IPS-18c (cell line): ENCODE results near the gene EYA2.

ENCODE experiments used
- H3K4me3 ChIP-seq: 2 replicates; pipeline ENCODE4 v1.7.0; 2013; ENCODE audit warnings: low read depth, mild to moderate bottlenecking, low read length, moderate library complexity; ENCODE audit not compliant: insufficient read depth
- H3K9me3 ChIP-seq: one replicate; pipeline ENCODE4 v1.6.1; 2013; ENCODE audit warnings: mild to moderate bottlenecking, low read length, moderate library complexity; ENCODE audit not compliant: control insufficient read depth, insufficient read depth

EYA2 gene

DNA sequence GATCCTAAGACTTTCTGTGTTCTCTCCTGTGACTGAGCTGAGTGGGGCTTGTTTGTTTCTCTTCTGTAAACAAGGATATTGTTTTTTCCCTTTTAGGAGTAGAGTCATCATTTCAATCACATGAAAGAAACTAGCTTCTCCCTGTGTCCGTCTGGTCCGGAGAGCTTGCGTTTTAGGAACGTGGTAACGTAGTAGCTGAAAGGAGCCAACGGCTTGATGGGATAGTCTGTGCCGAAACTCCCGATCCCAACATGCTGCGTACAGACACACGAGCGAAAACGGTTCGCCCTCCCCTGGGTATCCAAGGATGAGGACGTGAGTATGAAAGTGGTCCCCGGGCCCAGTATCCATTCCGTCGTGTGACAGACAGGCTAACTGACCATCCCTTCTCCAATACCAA is 315.3 kb downstream of the EYA2 start:
- Histone ChIP-seq H3K9me3 (no peaks in the 10 kb centered on the region), H3K4me3 (no peak overlapping the region)

DNA sequence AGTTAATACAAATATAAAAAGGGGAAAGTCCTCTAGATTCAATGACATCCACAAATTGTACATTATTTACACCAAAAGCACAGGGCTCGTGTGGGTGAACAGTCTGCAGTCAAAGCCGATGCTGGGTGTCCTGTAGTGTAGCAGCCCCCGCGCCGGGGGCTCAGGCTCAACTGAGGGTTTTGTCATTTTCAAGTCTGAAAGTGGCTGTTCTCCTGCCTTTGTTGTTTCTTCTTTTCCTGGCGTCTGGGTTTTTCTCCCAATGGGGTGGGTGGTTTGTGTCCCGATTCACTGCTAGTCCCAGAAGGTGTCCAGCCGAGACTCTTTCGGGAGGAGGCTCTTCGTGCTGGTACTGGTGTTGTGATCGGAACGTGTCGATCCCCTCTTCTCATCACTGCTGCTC is 315.8 kb downstream of the EYA2 start:
- no peaks in the 10 kb centered on the region for H3K9me3 ChIP-seq
- no peak overlapping the region for H3K4me3 ChIP-seq

DNA sequence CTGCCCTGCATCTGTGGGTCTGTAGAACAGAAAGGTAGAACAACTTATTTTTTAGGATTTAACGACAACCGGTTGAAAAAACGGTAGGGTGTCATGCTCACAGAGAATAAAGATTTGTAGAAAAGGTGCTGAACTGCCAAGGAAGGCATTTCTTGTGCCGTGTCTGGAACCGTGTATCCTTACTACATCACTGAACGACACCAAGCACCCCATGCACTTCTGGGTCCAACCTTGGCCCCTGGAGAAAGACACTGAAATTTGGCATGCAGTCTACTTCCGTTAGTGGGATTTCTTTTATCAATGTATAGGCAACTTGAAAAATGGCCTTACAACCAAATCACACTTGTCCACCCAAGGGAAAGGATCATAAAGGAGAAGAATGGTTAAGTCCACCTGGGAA is 316.4 kb downstream of the EYA2 start:
- Histone ChIP-seq H3K4me3 (no peak overlapping the region), H3K9me3 (no peaks in the 10 kb centered on the region)

DNA sequence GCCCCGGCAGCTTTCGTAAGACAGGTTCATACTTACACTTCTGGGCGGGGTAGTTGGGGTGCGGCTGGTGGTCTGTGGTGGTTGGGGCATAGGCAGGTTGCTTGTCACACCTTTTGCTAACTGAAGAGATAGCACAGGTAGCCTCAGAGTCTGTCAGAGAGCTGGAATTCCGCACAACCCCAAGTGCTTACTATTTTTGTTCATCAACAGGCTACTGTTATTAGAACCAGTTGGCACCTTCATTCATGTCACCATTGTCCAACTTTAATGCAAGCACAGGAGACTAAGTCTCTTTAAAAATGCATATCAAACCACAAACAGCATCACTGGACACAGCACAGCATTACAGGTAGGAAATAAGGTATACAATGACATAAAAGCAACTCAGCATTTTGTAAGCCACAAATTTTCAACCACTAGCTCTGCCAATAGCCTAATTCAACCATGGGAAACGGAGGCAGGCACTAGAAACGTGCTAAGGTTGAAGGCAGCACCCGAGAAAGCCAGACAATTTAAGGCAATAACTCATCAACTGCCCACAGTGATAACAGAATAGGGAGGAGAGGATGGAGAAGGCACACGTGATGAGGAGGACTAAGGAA is 318.1 kb downstream of the EYA2 start:
- Histone ChIP-seq H3K4me3 (no peak overlapping the region), H3K9me3 (no peaks in the 10 kb centered on the region)

DNA sequence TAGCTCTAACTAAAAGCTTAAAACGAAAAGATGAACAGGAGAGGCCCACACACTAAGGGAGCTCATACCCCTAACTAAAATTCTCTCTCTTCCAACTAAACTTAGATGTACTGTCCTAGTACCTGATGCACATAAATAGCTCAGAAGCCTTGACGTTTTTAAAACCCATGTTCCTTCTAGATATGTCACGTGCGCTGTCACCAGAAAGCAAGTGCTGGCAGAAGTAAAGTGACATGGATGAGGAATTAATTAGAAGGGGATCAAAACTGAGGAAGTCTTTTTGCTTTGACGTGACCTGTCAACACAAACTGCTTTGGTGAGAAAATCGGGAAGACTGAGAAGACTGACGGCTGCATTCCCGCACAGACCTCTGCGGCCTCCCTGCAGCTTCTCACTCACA is 319.3 kb downstream of the EYA2 start:
- no peak overlapping the region for H3K4me3 ChIP-seq
- H3K9me3 ChIP-seq, result no peaks in the 10 kb centered on the region

DNA sequence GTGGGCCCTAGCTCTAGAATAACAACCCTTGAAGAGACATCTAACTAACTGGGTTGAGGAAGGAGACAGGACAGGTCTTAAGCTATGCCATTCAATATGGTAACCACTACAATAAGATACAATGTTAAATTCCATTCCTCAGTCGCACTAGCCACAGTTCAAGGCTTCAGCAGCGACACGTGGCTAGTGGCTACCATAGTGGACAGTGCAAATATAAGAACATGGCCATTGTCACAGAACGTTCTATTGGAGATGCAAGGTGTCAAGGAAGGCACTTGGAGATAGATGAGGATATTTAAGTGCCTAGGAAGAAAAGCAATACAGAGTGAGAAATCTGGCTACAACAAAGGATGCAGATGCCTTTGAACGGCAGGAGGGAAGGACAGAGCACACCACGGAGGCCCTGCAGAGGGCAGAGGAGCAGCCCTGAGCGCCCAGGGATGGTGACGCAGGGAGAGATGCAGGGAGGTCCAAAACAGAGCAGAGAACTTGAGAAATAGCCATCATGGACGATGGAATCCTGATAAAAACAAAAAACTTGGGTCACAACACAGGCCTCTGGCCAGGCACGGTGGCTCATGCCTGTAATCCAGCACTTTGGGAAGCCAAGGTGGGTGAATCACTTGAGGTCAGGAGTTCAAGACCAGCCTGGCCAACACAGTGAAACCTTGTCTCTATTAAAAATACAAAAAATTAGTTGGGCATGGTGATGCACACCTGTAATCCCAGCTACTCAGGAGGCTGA is 321.2 kb downstream of the EYA2 start:
- H3K9me3 ChIP-seq, result no peaks in the 10 kb centered on the region
- no peak overlapping the region for H3K4me3 ChIP-seq

DNA sequence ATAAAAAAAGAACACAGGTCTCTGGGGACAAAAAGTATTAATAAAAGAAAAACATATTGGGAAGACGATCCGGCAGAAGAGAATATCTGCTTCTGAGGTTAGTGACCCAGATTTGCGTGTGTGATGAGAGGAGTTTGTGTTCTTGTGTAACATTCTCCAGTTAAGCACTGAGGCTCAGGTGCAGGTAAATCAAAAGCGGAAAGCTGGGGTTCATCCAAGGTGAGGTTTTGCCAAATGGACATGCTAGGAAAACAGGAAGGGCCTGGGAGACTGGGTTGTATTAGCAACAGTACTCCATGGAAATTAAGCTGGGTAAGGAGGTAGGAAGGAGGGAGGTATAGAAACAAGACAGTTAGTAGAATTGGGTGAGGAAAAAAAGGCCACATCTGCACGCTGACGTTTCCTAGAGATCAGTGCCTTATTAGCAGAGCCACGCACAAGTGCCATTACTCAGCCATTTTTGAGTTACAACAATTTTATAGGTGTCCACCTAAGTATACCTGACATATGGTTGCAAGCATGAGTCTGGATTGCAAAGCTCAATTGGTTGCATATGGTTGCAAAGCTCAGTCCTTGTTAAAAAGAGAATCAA is 322.3 kb downstream of the EYA2 start:
- Histone ChIP-seq H3K4me3 (no peak overlapping the region), H3K9me3 (no peaks in the 10 kb centered on the region)

DNA sequence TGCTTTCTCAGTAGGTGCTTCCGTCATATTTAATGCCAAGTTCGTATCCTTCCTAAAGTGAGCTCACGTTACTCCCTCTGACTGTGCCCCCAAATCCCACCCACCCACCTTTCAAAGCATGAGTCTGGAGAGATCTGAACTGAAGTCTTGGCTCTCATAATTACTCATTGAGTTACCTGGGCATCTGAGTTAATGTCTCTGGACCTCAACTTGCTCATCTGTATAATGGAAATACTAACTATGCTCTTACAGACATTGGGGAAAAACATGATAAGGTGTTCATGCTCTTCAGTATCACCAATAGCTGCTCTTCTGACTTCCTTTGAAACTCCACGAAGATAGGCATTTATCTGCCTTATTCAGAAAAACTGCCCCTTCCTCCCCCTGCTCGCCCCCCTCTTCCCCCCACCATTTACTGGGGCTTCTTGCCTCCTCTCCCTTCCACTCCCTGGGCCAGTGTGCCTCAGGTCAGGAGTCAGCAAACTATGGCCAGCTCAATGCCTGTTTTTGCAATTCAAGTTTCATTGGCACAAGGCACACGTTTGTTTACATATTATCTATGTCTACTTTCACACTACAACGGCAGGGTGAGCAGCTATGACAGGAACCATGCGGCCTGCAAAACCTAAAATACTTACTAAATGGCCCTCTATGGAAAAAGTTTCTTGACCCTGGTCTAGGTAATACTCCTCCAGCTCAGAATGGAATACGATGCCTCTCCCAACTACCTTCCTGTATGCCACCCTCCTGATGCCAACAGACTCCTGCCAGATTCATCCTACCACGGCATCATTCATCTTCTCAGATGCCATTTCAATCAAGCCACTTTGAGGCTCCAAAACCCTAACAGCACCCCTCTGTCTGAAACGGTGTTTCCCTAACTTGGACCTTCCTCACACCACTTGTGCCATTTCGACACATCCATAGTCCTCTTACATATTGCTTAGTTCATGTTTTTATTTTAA is 323.1 kb downstream of the EYA2 start:
- no peak overlapping the region for H3K4me3 ChIP-seq
- no peaks in the 10 kb centered on the region for H3K9me3 ChIP-seq

DNA sequence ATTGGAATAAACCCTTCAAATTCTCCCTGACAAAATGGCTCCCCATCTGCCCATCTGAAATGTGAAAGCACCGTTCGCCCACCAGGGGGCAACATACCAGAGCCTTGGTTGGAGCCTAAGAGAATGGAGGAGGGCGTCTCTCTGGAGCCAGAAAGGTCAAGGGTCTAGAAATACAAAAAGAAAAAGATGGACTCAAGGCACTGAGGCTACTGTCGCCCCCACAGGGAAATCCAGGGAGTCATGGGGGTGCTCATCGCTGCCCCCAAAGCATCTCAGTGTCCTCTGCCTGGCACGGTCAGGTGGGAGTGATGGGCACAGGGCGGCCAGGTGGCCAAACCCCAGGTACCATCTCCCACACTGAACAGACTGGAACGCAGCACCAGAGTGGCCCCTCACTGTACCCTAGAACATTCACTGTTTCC is 325.5 kb downstream of the EYA2 start:
- no peak overlapping the region for H3K4me3 ChIP-seq
- H3K9me3 ChIP-seq, result no peaks in the 10 kb centered on the region

DNA sequence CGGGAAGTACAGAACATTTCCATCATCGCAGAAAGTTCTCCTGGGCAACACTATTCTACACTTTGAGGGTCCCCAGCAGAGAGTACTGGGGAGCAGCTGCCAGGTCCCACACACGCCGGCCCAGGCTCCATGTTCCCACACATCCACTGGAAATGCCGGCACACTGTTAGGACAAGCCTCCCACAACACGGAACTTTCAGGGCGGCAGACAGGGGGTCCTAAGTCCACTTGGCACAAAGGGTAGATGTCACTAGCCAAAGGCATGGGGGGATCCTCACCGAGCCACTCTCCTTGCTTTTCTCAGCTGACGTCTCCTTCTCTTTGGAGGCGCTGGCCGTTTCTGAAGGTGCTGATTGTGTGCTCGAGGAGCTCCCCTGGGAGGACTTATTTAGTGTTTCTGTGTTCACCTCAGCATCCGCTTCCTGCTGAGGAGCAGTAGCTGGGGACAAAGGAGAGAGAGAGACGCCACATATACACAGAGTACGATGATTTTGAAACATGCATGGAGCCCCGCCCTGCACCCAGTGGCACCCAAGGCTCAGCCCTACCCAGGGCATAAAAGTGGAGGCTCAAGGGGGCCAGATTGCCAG is 326.5 kb downstream of the EYA2 start:
- Histone ChIP-seq H3K9me3 (no peaks in the 10 kb centered on the region), H3K4me3 (no peak overlapping the region)

DNA sequence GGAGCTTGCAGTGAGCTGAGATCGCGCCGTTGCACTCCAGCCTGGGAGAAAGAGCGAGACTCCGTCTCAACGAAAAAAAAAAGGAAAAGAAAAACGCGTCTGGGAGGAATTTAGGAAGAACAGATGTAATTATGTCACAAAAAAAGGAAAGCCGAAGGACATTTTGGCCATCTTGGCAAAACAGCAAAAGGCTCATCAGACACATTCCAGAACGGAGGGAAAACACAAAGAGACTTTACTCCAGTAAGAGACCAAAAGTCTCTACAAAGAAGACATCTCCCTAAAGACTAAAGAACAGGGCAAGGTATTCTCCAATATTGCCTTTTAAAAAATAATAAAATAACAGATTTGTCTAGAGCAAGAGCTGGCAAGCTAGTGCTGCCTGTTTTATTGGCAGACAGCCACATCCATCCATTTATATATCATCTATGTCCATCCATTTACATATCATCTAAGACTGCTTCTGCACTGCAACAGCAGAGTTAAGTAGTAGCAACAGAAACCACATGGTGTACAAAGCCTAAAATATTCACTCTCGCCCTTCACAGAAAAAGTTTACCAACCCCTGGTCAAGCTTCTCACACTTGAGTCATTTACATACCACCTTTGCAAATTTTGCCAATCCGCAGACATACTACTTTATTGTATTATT is 328.0 kb downstream of the EYA2 start:
- H3K4me3 ChIP-seq, result no peak overlapping the region
- H3K9me3 ChIP-seq, result no peaks in the 10 kb centered on the region

DNA sequence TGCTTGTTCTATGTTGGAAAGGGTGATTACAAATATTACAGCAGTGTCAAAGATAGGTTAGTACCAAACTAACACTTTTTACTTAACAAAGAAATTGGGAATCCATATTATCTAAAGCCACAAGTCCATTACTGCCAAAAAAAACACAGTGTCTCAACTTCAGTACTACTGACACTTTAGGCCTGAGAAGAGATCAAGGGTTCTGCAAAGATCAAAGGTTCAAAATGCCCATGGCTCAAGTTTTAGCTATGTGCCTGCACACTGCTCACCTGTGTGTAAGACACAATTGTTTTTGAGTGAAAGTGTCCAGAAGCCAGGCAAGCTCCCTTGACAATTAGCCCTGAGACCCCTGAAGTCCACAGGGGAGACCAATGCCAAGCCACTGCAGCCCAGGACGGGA is 329.3 kb downstream of the EYA2 start:
- Histone ChIP-seq H3K9me3 (no peaks in the 10 kb centered on the region), H3K4me3 (no peak overlapping the region)

DNA sequence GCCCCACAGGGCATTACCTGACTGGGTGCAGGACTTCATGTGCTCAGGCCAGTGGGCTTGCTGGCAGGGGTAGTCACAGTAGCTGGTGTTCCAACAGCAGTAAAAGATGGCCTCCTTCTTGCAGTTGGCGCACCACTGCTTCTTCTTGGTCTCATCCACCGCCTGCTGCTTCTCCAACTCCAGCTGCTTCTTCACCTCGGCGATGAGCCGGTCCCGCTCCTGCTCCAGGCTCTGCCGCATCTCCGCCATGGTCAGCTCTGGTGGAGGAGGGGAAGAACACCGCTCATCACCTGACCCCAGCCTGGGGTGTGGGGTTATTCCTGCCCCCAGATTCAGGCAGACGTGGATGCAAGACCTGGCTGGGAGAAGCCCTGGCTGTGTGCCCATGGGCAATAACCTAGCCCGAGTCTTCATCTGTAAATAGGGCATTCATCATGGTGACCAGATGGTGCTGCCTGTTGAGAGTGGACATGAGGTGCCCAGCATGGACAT is 329.7 kb downstream of the EYA2 start:
- no peaks in the 10 kb centered on the region for H3K9me3 ChIP-seq
- no peak overlapping the region for H3K4me3 ChIP-seq

DNA sequence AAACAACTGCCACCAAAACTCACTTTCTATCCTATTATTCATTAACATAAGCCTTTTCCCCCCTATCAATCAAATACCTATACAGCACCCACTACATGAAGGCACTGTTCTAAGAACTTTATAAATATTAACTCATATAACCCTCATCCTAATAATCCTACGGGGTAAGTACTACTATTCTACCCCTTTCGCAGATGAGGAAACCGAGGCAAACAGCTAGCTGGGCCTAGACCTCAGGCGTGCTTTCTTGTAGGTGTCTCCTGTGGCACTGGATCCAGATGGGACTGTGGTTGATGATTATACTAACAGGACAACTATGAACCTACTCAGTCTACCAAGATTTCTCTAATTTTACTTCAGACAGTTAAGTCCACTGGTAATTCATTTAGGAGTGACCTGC is 330.2 kb downstream of the EYA2 start:
- H3K9me3 ChIP-seq, result no peaks in the 10 kb centered on the region
- no peak overlapping the region for H3K4me3 ChIP-seq

DNA sequence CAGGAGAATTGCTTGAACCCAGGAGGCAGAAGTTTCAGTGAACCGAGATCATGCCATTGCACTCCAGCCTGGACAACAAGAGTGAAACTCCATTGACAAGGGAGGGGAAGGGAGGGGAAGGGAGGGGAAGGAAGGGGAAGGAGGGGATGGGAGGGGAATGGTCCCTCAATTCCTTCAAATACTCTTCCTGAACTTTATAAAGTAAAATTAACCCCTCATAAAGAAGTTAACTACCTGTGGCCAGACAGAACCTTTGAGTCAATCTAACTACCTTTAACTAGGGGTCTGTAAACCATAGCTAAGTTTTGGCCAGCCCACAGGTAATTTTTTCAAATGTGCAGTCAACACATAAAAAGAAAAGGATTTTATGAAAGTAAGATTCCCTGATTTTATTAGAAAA is 330.8 kb downstream of the EYA2 start:
- Histone ChIP-seq H3K9me3 (no peaks in the 10 kb centered on the region), H3K4me3 (no peak overlapping the region)

DNA sequence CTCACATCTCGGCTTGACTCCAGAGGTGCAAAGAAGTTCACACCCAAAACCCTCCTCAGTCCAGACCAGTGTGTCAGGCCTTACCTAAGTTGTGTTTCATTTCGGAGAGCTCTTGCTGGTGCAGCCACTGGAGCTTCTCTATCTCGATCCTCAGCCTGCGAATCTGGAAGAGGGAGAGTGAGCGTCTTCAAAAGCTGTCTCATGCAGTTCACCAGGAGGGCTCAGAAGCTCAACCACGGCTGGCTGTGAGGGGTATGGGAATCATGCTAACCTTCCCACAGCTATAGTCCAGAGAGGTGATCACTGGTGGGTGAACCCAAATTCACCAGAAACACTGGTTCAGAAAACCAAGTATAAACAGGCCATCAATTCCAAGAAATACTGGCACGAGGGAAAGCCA is 332.5 kb downstream of the EYA2 start:
- H3K4me3 ChIP-seq, result no peak overlapping the region

DNA sequence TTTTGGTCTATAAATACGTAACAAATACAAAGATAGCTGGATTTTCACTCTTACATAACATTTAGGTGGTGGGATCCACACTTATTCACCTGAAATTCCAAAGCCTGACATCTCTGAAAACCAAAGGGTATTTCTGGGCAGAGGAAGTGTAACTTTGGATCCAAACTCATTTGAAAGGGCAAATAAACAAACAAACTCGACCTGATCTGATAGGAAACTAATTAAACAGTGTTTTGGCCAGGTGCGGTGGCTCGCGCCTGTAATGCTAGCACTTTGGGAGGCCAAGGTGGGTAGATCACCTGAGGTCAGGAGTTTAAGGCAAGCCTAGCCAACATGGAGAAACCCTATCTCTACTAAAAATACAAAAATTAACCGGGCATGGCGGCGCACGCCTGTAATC is 332.9 kb downstream of the EYA2 start:
- Histone ChIP-seq H3K9me3 (no peaks in the 10 kb centered on the region), H3K4me3 (no peak overlapping the region)

More for the DNA sequence above, 332.5 kb downstream of the EYA2 start:
- H3K9me3 ChIP-seq, result no peaks in the 10 kb centered on the region
